K562 (cell line): ENCODE results near the gene POLK. TPM values are rescaled to one million over a fixed set of nuclear protein-coding genes. Genes with fewer than 3 reads are reported as not detected.
A peak's percentile ranks its signal among the peaks of the same experiment; 100 is the strongest.
"Not testable (repeated sequence)": the region's sequence is repeated elsewhere in the genome, so short reads cannot be mapped to it uniquely, and the experiment has no call there.

ENCODE experiments used
- ATAC-seq: fragments of 200-7000 bp; cut with Tn5 transposase; 3 replicates; pipeline ENCODE4 v1.9.1; 2020; ENCODE audit warnings: moderate library complexity
- BruUV-seq: library from RNA; stranded (reverse); fragments of 400-500 nt; replicated peaks from 2 replicates; lab custom pipeline; 2021; lab: Mats Ljungman, UMichigan
- CTCF ChIA-PET: fragments of 300-600 bp; formaldehyde crosslinking; extraction: SDS; loops from one replicate; lab custom pipeline; 2021; ENCODE audit warnings: low intra/inter-chr PET ratio; lab: Yijun Ruan, JAX
- POLR2A ChIA-PET: fragments of 300-600, 350-650 bp; sonication (Branson Sonifier 250); formaldehyde crosslinking; extraction: SDS; loops from one replicate; lab custom pipeline; 2021; ENCODE audit warnings: antibody characterized with exemption, inconsistent platforms; lab: Yijun Ruan, JAX
- DNase-seq, 4 experiments: peaks; one replicate each; pipeline versions ENCODE4 v3.0.0 to v3.0.0-alpha.2; 2011 to 2018; ENCODE audit warnings: low spot score in 3 of 4, mixed read lengths in 3 of 4; ENCODE audit errors: extremely low read depth in 1 of 4
- FAIRE-seq: peaks from 2 replicates; lab custom pipeline; 2011; peaks lifted over from hg19 to GRCh38; lab: Jason Lieb, UNC
- H2AFZ ChIP-seq: 2 replicates; pipeline ENCODE4 v1.6.0; 2011; ENCODE audit warnings: low read depth, low read length, control low read depth, inconsistent platforms
- H3K27ac ChIP-seq: fragments of 200-600 bp; 3 replicates; pipeline ENCODE4 v1.8.0; 2011; ENCODE audit warnings: low read depth, mild to moderate bottlenecking, control low read depth, inconsistent platforms, low read length, moderate library complexity, mixed read lengths; ENCODE audit errors: extremely low read depth
- H3K27me3 ChIP-seq, 2 experiments: fragments of 300-600 bp in 1 of 2; 2 replicates in 1 of 2; 3 replicates in 1 of 2; pipeline versions ENCODE4 v1.6.0 to v1.8.0; 2011; ENCODE audit warnings: inconsistent platforms in 2 of 2, low read length in 2 of 2, mild to moderate bottlenecking in 1 of 2, mixed read lengths in 1 of 2, moderate library complexity in 1 of 2; ENCODE audit not compliant: control insufficient read depth in 2 of 2, insufficient read depth in 2 of 2
- H3K36me3 ChIP-seq: fragments of 300-600 bp; 3 replicates; pipeline ENCODE4 v1.8.0; 2011; ENCODE audit warnings: mild to moderate bottlenecking, low read length, inconsistent platforms; ENCODE audit not compliant: control insufficient read depth, insufficient read depth
- H3K4me1 ChIP-seq, 2 experiments: fragments of 200-600 bp in 1 of 2; replicated peaks in 1 of 2; 2 replicates in 1 of 2; 3 replicates in 1 of 2; pipeline versions ENCODE4 v1.5.1 to v1.8.0; 2011; ENCODE audit warnings: inconsistent platforms in 2 of 2, low read length in 2 of 2, mild to moderate bottlenecking in 1 of 2, mixed read lengths in 1 of 2, moderate library complexity in 1 of 2; ENCODE audit not compliant: control insufficient read depth in 2 of 2, insufficient read depth in 2 of 2
- H3K4me2 ChIP-seq: 2 replicates; pipeline ENCODE4 v1.6.1; 2011; ENCODE audit warnings: low read length, control low read depth, inconsistent platforms, mixed read lengths; ENCODE audit not compliant: insufficient read depth
- H3K4me3 ChIP-seq: fragments of 200-600 bp; sonication (generic), shearing (Covaris generic); 2 replicates; pipeline ENCODE4 v1.5.1; 2016; ENCODE audit warnings: control low read depth, inconsistent platforms
- H3K79me2 ChIP-seq: fragments of 200-600 bp; 3 replicates; pipeline ENCODE4 v1.8.0; 2011; ENCODE audit warnings: low read length, inconsistent platforms; ENCODE audit not compliant: control insufficient read depth, insufficient read depth
- H3K9ac ChIP-seq, 2 experiments: 2 replicates each; pipeline versions ENCODE4 v1.6.0 to v1.6.1; 2011; ENCODE audit warnings: low read depth in 2 of 2, low read length in 2 of 2, control low read depth in 1 of 2, inconsistent platforms in 1 of 2, mild to moderate bottlenecking in 1 of 2, mixed read lengths in 1 of 2; ENCODE audit not compliant: insufficient read depth in 1 of 2
- H3K9me1 ChIP-seq: one replicate; pipeline ENCODE4 v1.6.0; 2011; ENCODE audit warnings: inconsistent platforms, mild to moderate bottlenecking, low read length, moderate library complexity; ENCODE audit not compliant: control insufficient read depth, insufficient read depth
- H3K9me3 ChIP-seq: replicated peaks from 2 replicates; pipeline ENCODE4 v1.5.1; 2011; ENCODE audit warnings: low read depth, low read length, inconsistent platforms; ENCODE audit not compliant: control insufficient read depth, insufficient read depth
- H4K20me1 ChIP-seq: replicated peaks from 2 replicates; pipeline ENCODE4 v1.6.1; 2011; ENCODE audit warnings: low read length, inconsistent platforms, mixed read lengths; ENCODE audit not compliant: control insufficient read depth, insufficient read depth
- CBFA2T3 ChIP-seq: fragments of 450-650 bp; IDR thresholded peaks from 2 replicates; pipeline ENCODE4 v1.6.1; 2017
- POLR2H ChIP-seq: IDR thresholded peaks from 2 replicates; pipeline ENCODE4 v1.6.1; 2016; ENCODE audit warnings: missing genetic modification characterization, low read depth, mild to moderate bottlenecking, control low read depth, missing compliant biosample characterization, moderate library complexity
- TCF3 ChIP-seq: sonication (generic); formaldehyde crosslinking; IDR thresholded peaks from 2 replicates; pipeline ENCODE4 v1.4.0; 2020; ENCODE audit warnings: mild to moderate bottlenecking, missing genetic modification reagents
- ZNF384 ChIP-seq: IDR thresholded peaks from 2 replicates; pipeline ENCODE4 v1.6.1; 2012; ENCODE audit warnings: low read depth, low read length, improper control_type of control experiment
- ZNF76 ChIP-seq: fragments of 250-450 bp; sonication (Bioruptor Pico); IDR thresholded peaks from 2 replicates; pipeline ENCODE4 v1.4.0; 2020; ENCODE audit warnings: mild to moderate bottlenecking, moderate library complexity, borderline replicate concordance
- WGBS: fragments of 100-300 bp; shearing (Covaris generic); methylation state at CpG from one replicate; pipeline ENCODE4 v1.1.6; 2016; ENCODE audit warnings: low coverage, mixed read lengths; ENCODE audit not compliant: insufficient coverage; ENCODE audit errors: missing lambda C conversion rate; 5-methylcytosine and 5-hydroxymethylcytosine counted together
- in situ Hi-C: fragments of 300-500 bp; cut with MboI; formaldehyde crosslinking; loops from 4 replicates; pipeline ENCODE4 v1.15.0; 2018; ENCODE audit warnings: inconsistent platforms, mixed read lengths
- intact Hi-C: fragments of 100-400 bp; cut with micrococcal nuclease; formaldehyde crosslinking; loops from 2 replicates; pipeline ENCODE4 v1.14.2; 2022
- polyA plus RNA-seq, 8 experiments: library from polyadenylated mRNA; depleted of rRNA in 4 of 8; stranded (reverse) in 5 of 8; unstranded in 3 of 8; fragments of >200 nt; fragmentation: Nextera tagmentation in 2 of 8; fragmentation: Illumina TruSeq in 1 of 8; extraction: Ambion mirVana in 2 of 8; extraction: Trizol in 1 of 8; gene quantifications; 2 replicates each; pipeline versions ENCODE4 v1.2.1 to v1.2.3, GENCODE V29; 2011 to 2014; ENCODE audit warnings: inconsistent platforms in 1 of 8, missing spikeins in 1 of 8
- total RNA-seq, 7 experiments: library from RNA; depleted of rRNA in 6 of 7; stranded (reverse); fragments of >200 nt in 6 of 7; fragmentation: Illumina TruSeq in 2 of 7; extraction: Trizol in 2 of 7; gene quantifications; 2 replicates each; pipeline versions ENCODE4 v1.2.1 to v1.2.3, GENCODE V29; 2011 to 2021; ENCODE audit warnings: low replicate concordance in 1 of 7

POLK gene
- total and polyA plus RNA-seq, 9 of the 15 experiments (the other 6 are each of a cell fraction or from before 2014, with no cell fraction given) = 6.1 to 31.6 (median 16.5) TPM

- H4K20me1 ChIP-seq = no peaks in the 10 kb centered on the region
- H2AFZ ChIP-seq = no peak overlapping the region
- BruUV-seq = no TSS peak
- no peak overlapping the region for H3K27ac ChIP-seq
- CTCF ChIA-PET = no interaction called here
- no peaks in the 10 kb centered on the region for H3K9me1 ChIP-seq
- TF ChIP-seq ZNF76 (CRISPR knock-in tag) = no peak
- TF ChIP-seq CBFA2T3 = peak; percentile 36; the same call in 1 of the 2 replicates
- peak; percentile 52 for TF ChIP-seq TCF3 (CRISPR knock-in tag)
- no peak for TF ChIP-seq POLR2H
- 35% methylated on average over 2 of the region's 2 CpGs for WGBS
- ATAC-seq = no peak
- H3K9me3 ChIP-seq = no peaks in the 10 kb centered on the region
- in situ Hi-C loops = no loop called here
- POLR2A ChIA-PET = interaction anchor here (0.6 kb wide), 2 partner anchors 13 to 18 kb away, joined by 3 read pairs; no protein-coding TSS in a partner anchor
- no peaks in the 10 kb centered on the region for H3K27me3 ChIP-seq
- no peak overlapping the region for H3K4me2 ChIP-seq
- H3K4me1 ChIP-seq = peaks cover 5 to 14% of the 10 kb centered on the region in 2 experiments; a peak in 3 of 5 replicates
- H3K4me3 ChIP-seq = no peak overlapping the region
- intact Hi-C loops = no loop called here
- DNase-seq = no peak
- no peaks in the 10 kb centered on the region for H3K79me2 ChIP-seq
- FAIRE-seq = no peak
- no peak overlapping the region for H3K9ac ChIP-seq
- H3K36me3 ChIP-seq = peaks cover 18% of the 10 kb centered on the region
These were observed 92.1 kb downstream of the POLK start for GRCh38 chr5:75603821-75604220.

- H2AFZ ChIP-seq, H3K4me2 ChIP-seq, H3K4me3 ChIP-seq, H3K9me1 ChIP-seq, intact Hi-C loops, FAIRE-seq, CTCF ChIA-PET, H3K27ac ChIP-seq, H3K9me3 ChIP-seq, BruUV-seq, H4K20me1 ChIP-seq, H3K36me3 ChIP-seq, H3K79me2 ChIP-seq, ATAC-seq, H3K27me3 ChIP-seq, DNase-seq, in situ Hi-C loops, H3K9ac ChIP-seq: not testable (repeated sequence)
- 0 out of 2 replicates have a peak, but pooled peaks have one; percentile 16 for TF ChIP-seq ZNF384
- peaks cover 15 to 16% of the 10 kb centered on the region in 2 experiments; a peak in 4 of 5 replicates for H3K4me1 ChIP-seq
- POLR2A ChIA-PET = interaction anchor here (1.5 kb wide), 1 partner anchor 9 kb away, joined by 7 read pairs; no protein-coding TSS in a partner anchor
- WGBS = 89% methylated on average over 4 of the region's 5 CpGs
These were observed 95.7 kb downstream of the POLK start for GRCh38 chr5:75607341-75607740.
